ENCODE measurements around the gene NFKBIA. TPM values are rescaled to one million over a fixed set of nuclear protein-coding genes. Genes with fewer than 3 reads are reported as not detected.

Gene NFKBIA
- total RNA-seq, 4 donors from 2014 or later, result 112 to 387 (median 295) TPM

DNA sequence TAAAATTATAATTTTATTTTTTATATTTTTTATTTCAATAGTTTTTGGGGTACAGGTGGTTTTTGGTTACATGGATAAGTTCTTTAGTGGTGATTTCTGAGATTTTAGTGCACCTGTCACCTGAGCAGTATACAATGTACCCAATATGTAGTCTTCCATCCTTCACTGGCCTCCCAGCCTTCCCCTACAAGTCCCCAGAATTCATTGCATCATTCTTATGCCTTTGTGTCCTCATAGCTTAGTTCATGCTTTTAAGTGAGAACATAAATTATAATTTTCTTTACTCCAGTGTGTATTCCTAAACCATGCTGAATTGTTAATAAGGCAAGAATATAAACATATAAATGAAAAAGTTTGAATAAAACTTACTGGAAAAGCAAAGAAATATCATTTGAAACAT, 19.1 kb upstream of the NFKBIA start:
- DNase-seq, result no peak
- Histone ChIP-seq H3K27me3 (no peaks in the 10 kb centered on the region), H3K4me1 (no peaks in the 10 kb centered on the region), H3K36me3 (no peaks in the 10 kb centered on the region), H3K4me3 (no peak overlapping the region), H3K9me3 (no peaks in the 10 kb centered on the region), H3K27ac (no peak overlapping the region)
- intact Hi-C loops (cut with DNase I; ENCODE audit: low total_unique reads), result no loop called here
- no peak for TF ChIP-seq POLR2A (IDR thresholded peaks at IDR 0.05)
- TF ChIP-seq, protein P1, sequence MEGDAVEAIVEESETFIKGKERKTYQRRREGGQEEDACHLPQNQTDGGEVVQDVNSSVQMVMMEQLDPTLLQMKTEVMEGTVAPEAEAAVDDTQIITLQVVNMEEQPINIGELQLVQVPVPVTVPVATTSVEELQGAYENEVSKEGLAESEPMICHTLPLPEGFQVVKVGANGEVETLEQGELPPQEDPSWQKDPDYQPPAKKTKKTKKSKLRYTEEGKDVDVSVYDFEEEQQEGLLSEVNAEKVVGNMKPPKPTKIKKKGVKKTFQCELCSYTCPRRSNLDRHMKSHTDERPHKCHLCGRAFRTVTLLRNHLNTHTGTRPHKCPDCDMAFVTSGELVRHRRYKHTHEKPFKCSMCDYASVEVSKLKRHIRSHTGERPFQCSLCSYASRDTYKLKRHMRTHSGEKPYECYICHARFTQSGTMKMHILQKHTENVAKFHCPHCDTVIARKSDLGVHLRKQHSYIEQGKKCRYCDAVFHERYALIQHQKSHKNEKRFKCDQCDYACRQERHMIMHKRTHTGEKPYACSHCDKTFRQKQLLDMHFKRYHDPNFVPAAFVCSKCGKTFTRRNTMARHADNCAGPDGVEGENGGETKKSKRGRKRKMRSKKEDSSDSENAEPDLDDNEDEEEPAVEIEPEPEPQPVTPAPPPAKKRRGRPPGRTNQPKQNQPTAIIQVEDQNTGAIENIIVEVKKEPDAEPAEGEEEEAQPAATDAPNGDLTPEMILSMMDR (IDR thresholded peaks at IDR 0.05), result no peak

DNA sequence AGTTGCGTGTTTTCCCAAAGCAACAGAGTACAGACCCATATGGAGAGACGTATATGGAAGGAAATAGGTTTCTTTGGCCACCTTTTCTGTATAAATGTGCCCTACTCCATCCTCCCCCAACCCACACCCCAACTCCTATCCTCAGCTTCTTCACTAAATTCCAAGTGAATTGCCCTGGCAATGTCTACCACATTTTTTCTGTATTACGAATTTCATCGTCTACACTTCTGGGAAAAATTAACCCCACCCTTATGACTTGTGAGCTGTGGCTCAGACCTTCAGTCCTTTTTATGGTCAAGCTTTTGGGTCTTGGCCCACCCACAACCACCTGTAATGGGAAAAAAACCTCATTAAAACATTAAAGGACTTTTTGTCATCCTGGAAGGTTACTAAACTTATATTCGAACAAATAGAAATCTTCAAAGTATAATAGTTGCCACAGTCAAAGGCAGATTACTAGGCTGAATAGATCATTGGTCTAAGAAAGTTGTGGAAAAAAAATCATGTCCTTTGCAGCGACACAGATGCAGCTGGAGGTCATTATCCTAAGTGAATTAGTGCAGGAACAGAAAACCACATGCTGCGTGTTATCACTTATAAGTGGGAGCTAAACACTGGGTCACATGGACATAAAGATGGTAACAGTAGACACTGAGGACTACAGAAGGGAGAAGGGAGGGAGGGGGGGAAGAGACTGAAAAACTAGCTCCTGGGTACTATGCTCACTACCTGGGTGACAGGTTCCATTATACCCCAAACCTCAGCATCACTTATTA, 15.7 kb upstream of the NFKBIA start:
- H3K27me3 ChIP-seq, result no peaks in the 10 kb centered on the region
- H3K27ac ChIP-seq, result no peak overlapping the region
- no peak overlapping the region for H3K4me3 ChIP-seq
- TF ChIP-seq POLR2A (IDR thresholded peaks at IDR 0.05), result no peak
- TF ChIP-seq, protein P1 (IDR thresholded peaks at IDR 0.05), result no peak
- no peaks in the 10 kb centered on the region for H3K9me3 ChIP-seq
- H3K36me3 ChIP-seq, result no peaks in the 10 kb centered on the region
- DNase-seq, result no peak
- no peaks in the 10 kb centered on the region for H3K4me1 ChIP-seq
- intact Hi-C loops (cut with DNase I; ENCODE audit: low total_unique reads), result no loop called here

DNA sequence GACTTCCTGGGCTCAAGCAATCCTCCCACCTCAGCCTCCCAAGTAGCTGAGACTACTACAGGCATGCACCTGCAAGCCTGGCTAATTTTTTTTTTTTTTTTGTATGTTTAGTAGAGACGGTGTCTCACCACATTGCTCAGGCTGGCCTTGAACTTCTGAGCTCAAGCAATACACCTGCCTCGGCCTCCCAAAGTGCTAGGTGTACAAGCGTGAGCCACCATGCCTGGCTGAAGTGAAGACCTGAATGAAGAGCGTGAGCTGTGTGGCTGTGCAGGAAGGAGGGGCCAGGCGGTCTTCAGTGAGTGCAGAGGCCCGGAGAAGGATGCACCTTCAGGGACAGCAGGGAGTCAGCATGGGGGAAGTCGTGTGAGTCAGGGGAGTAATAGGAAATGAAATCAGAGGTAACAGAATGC, 14.9 kb upstream of the NFKBIA start:
- intact Hi-C loops (cut with DNase I; ENCODE audit: low total_unique reads), result loop anchor here (10.0 kb wide), 1 partner anchor 205 kb away; no protein-coding TSS in a partner anchor
- no peak for TF ChIP-seq POLR2A (IDR thresholded peaks at IDR 0.05)
- TF ChIP-seq, protein P1 (IDR thresholded peaks at IDR 0.05), result no peak
- no peak overlapping the region for H3K27ac ChIP-seq

DNA sequence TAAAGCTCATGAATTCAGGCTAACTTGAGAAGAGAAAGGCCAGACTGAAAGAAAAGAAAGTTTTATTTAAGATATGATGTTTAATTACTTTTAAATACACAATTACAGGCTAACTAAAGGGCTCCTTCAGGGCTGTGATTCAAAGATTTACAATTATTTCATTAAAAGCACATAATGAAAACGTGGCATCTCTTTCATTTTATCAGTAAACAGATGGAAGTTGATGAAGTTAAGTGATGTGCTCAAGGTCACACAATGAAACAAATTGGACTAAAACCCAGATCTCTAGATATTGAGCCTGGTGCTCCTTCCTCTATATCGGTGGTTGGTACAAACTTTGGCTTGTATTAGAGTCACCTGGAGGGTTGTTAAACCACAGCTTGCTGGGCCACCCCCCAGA, 13.5 kb upstream of the NFKBIA start:
- no peaks in the 10 kb centered on the region for H3K9me3 ChIP-seq
- intact Hi-C loops (cut with DNase I; ENCODE audit: low total_unique reads), result loop anchor here (10.0 kb wide), 1 partner anchor 203 kb away; no protein-coding TSS in a partner anchor
- no peak for DNase-seq
- H3K4me3 ChIP-seq, result no peak overlapping the region
- H3K4me1 ChIP-seq, result no peaks in the 10 kb centered on the region
- no peak overlapping the region for H3K27ac ChIP-seq
- H3K36me3 ChIP-seq, result no peaks in the 10 kb centered on the region
- H3K27me3 ChIP-seq, result no peaks in the 10 kb centered on the region
- TF ChIP-seq, protein P1 (IDR thresholded peaks at IDR 0.05), result no peak
- no peak for TF ChIP-seq POLR2A (IDR thresholded peaks at IDR 0.05)

More for the DNA sequence above, 14.9 kb upstream of the NFKBIA start:
- H3K9me3 ChIP-seq, result no peaks in the 10 kb centered on the region
- no peak overlapping the region for H3K4me3 ChIP-seq
- H3K27me3 ChIP-seq, result no peaks in the 10 kb centered on the region
- H3K4me1 ChIP-seq, result no peaks in the 10 kb centered on the region
- H3K36me3 ChIP-seq, result no peaks in the 10 kb centered on the region
- DNase-seq, result no peak

DNA sequence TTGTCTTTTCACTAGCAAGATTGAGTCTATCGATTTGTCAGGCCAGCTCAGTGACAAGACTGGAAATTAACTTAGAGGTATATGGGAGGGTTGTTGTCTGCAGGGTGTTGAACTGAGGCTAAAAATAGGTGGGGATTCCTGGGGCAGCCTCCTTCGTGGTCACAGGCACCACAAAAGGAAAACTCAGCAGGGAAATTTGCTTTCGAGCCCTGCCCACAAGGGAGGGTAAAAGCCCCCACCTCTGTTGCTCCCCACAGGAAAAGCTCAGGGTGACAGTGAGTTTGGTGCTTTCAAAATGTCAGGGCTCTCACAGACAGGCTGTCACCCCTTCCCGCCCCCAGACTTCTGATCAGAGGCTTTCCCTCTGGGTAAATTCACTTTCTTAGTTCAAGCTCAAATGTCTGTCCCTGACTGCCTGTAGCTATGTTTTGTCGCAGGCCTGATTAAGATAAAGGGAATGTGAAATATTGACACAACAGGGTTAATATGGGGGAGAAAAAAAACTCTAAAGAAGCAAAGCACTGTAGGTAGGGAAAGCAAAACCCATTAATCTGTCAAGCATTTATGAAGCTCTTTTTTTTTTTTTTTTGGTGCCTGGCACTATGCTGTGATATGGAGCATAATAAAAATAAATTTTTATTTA, 11.7 kb upstream of the NFKBIA start:
- Histone ChIP-seq H3K4me3 (no peak overlapping the region), H3K27ac (no peak overlapping the region), H3K27me3 (no peaks in the 10 kb centered on the region), H3K9me3 (no peaks in the 10 kb centered on the region), H3K36me3 (no peaks in the 10 kb centered on the region), H3K4me1 (no peaks in the 10 kb centered on the region)
- intact Hi-C loops (cut with DNase I; ENCODE audit: low total_unique reads), result loop anchor here (10.0 kb wide), 1 partner anchor 201 kb away; no protein-coding TSS in a partner anchor
- no peak for DNase-seq
- TF ChIP-seq, protein P1 (IDR thresholded peaks at IDR 0.05), result no peak
- no peak for TF ChIP-seq POLR2A (IDR thresholded peaks at IDR 0.05)

Data from uterus (tissue), 4 donors.